Measurements from ENCODE around the gene DCXR. TPM values are rescaled to one million over a fixed set of nuclear protein-coding genes. Genes with fewer than 3 reads are reported as not detected.

DCXR gene
- polyA plus RNA-seq, 1 donor: 32.8 TPM

GRCh38 chr17:82073446-82073845 is 35.9 kb upstream of the DCXR start:
- no peak for DNase-seq (ENCODE audit: low read depth)

DNA sequence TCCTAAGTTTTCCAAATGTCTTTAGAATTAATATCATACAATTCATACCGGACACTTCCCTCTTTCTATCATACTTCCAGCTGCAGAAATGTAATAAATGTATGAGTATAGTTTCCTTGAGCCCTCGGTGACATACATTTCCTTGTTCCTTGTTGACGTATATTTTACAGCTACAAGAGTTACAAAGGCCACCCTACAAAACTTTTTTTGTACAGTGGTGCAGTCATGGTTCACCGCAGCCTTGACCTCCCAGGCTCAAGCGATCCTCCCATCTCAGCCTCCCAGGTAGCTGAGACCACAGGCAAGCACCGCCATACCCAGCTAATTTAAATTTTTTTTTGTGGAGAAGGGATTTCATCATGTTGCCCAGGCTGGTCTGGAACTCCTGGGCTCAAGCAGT is 35.3 kb upstream of the DCXR start:
- no peak for DNase-seq (ENCODE audit: low read depth)

DNA sequence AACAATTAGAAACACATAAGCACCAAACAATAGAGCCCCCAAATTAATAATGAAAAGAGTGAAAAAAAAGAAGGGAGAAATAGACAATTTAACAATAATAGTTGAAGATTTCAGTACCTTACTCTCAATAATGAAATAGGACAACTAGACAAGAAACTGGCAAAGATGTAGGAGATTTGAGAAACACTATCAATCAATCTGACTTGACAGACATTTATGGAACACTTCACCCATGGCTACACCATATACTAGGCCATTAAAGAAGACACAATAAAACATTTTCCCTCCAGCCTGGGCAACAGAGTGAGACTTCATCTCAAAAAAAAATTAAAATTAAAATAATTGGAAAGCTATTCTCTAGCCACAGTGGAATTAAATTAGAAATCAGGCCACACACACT is 33.1 kb upstream of the DCXR start:
- no peak for DNase-seq (ENCODE audit: low read depth)

GRCh38 chr17:82065638-82066303 is 28.3 kb upstream of the DCXR start, which contains the start of gene DUS1L:
Gene DUS1L (minus strand): TSS chr17:82065804. CDS start chr17:82065059, 745 bp downstream.
- DNase-seq (ENCODE audit: low read depth): no peak

GRCh38 chr17:82065193-82065637 is 27.7 kb upstream of the DCXR start:
- DNase-seq (ENCODE audit: low read depth): no peak

DNA sequence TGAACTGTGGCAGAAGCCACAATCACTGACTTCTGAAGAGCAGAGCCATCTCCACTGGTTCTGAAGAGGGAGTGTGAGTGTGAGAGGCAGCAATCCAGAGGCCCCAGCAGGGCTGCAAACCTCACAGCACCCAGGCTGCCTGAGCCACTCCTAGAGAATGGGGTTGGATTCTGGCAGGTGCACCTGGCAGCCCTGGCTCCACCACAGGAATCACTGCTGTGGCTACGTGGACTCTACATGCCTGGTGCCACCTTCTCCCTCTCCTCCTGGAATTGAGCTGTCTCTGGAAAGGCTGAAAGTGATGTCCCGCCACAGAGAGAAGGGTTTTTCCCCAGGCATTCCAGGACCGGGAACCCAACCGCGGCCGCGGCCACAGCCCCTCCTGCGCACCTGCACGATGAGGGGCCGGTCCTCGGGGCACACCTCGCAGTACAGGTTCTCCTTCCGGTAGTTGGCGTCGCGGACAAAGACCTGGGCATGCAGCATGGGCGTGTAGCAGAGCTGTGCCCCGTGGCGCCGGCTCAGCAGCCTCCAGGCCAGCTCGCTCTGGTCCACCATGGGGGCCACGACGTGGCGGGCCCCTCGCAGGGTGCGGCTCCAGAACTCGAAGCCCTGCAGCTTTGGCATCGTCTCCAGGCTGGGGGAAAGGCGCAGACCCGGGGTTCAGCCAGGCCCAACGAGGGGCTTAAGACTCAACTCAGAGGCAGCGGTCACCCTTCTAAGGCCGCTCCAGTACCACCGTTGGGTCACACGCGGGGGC is 27.1 kb upstream of the DCXR start:
- no peak for DNase-seq (ENCODE audit: low read depth)

GRCh38 chr17:82063424-82064415 is 26.2 kb upstream of the DCXR start:
- DNase-seq (ENCODE audit: low read depth): no peak

- DNase-seq (ENCODE audit: low read depth): no peak
Observed at GRCh38 chr17:82062984-82063368, 25.5 kb upstream of the DCXR start.

DNA sequence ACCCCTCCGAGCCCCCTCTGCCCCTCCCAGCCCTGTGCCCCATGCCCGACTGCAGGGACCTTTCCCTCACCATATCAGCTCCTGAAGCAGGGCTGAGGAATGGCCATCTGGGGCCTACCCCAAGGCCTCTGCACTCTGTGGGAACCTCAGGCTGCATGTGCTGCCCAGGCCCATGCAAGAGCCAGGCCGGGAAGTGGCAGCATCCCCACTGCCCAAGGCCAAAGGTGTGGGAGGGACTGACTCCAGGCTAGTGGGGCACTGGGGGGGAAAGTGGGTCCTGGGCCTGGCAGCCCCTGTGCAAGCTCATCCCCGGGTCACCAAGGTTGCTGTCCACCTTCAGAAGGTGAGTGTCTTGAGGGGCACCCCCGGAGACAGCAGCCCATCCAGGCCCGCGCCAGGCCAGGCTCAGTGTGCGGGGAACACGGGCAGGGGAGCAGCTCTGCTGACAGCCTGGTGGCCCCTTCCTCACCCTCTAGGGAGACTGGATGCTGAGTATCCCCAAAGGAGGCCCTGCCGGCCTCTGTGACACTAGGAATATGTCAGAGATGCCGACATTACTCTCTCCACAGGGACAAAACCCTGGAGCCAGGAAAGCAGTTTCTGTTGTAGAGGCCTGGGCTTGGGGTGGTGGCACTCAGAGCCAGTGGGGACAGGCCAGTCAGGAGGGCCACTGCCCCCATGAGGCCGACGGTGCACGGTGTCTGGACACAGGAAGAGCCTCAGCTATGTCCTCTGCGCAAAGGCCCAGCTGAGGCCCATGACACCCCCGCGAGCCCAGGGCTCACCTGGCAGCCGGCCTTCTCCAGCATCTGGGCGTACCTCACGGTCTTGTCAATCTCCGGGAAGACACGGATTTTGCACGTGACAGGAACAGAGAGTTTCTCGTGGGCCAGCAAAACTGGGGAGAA is 24.8 kb upstream of the DCXR start:
- DNase-seq (ENCODE audit: low read depth): no peak

DNA sequence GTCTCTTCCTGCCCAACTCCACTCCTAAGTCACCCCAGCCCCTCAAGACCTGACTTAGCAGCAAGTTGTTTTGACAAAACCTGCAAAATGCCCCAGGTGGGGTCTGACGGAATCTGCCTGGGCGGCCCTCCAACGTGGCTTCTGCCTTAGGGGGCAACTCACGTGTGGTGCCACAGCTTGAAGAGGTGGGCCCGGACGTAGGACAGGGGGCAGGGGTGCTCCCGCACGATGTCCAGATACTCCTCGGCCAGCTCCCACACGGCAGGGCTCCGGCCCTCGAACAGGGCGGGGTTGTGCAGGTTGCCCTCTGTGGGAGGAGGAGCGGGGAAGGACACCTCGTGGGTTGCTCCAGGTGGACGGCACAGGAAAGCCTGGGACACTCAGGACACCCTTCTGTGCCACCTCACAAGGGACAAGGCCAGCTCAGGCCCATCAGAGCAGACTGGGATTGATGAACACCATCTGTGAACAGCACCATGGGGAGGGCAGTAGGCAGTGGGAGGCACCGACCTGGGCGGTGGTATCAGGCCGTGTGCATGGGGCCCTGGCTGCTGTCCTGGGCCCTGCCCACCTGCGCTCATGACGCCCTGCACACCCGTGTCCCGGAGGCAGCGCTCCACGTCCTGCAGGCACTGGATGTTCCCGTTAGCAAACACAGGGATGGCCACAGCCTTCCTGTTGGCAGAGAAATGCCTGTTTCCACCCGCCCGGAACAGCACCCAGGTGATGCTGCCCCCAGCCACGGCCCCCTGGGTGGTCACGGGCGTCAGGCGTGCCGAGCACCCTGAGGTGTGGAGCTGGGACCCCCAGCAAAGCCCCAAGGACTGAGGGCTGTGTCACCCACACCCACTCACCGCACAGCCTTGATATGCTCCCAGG is 23.8 kb upstream of the DCXR start:
- no peak for DNase-seq (ENCODE audit: low read depth)

- DNase-seq (ENCODE audit: low read depth): no peak
Observed at GRCh38 chr17:82060614-82061013, 23.1 kb upstream of the DCXR start.

DNA sequence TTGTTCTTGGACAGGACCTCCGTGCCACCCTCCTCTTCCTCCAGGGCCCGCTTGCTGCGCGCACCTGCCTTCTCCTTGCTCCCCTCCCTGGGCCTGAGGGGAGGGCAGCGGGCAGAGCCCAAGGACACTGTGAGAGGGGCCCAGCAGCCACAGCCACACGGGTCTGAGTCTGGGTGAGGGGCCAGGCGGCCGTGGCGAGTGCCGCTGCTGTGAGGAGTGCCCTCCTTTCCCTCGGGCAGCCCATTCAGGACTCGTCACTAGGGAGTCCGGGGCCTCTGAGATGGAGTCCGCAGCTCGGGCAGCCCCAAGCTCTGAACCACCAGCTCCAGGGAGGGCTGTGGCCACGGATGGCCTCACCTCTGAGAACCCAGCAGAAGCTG is 22.5 kb upstream of the DCXR start:
- DNase-seq (ENCODE audit: low read depth): no peak

DNA sequence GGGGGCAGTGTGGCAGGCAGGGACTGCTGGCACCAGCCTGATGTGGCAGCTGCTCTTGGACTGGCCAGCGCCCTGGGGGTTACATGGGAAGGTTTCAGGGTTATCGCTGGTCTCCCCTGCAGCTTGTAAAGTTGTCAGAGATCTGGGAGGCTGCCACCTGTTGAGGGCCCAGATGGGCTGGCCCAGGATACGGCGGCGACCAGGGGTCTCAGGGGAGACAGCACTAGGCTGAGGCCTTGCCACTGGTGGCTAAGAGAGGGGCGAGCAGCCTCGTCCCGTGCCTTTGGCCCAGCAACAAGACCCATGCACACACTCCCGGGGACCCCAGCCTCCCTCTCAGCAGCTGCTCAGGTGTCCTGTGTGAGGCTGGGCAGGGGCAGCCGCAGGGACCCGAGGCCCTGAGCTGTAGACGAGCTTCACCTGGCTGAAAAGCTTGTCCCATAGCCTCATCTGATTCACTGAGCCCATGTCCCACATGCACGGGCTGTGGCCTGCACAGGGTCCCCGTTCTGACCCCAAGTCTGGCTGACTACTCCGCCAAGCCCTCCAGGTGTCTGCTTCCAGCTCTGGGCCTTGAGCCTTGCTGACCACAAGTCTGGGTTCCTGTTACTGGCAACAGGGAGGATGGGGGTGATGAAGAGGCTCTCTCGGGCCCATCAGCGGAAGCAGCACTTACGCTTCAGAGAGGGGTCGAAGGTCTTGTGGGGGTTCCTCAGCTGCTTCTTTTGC is 21.9 kb upstream of the DCXR start:
- no peak for DNase-seq (ENCODE audit: low read depth)

- no peak for DNase-seq (ENCODE audit: low read depth)
Observed at GRCh38 chr17:82058855-82059249, 21.4 kb upstream of the DCXR start.

DNA sequence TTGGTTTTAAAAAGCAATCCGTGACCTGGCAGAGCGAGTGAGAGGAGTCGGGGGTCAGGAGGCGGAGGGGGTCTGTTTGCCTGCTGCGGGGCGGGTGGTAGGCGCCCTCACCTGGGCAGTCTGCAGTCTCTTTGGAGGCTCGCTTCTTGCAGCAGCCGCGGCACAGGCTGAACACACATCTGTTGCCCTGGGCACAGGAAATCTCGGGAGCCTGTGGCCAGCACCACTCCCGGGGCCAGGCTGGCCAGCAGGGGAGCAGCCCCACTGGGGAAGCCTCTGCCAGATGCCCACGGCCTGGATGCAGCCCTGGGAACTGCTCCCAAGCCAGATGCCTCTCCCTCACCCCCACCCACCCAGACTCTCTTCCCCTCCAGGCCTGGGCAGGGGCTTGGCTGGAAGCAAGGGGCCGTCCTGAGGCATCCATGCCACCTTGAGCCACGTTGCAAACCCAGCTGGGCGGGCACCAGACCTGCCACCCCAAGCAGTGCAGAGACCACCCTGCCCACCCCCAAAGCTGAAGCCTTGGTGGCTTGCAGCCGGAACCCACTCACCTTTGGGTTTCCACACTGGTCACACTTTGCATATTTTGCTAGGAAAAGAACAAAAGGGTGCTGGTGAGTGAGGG is 20.8 kb upstream of the DCXR start:
- DNase-seq (ENCODE audit: low read depth): no peak

GRCh38 chr17:82056729-82057621 is 19.5 kb upstream of the DCXR start:
- no peak for DNase-seq (ENCODE audit: low read depth)

DNA sequence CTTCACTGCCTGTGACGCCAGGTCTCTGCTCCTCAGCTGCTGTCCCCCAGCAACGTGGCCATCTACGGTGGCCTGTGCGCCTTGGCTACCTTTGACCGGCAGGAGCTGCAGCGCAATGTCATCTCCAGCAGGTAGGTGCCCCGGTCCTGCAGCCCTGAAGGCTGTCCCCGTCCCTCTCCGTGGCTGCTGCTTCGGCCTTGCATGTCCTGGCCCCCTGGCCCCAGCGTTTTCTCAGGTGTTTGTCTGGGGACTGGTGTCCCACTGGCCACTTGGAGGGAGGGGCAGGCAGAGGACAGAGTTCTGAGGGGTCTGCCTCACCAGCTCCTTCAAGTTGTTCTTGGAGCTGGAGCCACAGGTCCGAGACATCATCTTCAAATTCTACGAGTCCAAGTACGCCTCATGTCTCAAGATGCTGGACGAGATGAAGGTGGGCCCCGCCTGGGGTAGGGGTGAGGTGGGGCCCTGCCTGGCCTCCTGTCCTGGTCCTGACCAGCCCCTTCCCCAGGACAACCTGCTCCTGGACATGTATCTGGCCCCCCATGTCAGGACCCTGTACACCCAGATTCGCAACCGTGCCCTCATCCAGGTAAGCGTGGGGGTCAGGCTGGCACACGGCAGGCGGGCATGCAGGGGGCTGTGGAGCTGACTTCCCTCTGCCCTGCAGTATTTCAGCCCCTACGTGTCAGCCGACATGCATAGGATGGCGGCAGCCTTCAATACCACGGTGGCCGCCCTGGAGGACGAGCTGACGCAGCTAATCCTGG is 18.6 kb upstream of the DCXR start:
- no peak for DNase-seq (ENCODE audit: low read depth)

Data from forelimb muscle (tissue), 1 donor.